GM23338 (cell line): ENCODE data around the gene MINK1. TPM values are rescaled to one million over a fixed set of nuclear protein-coding genes. Genes with fewer than 3 reads are reported as not detected.

Source experiments
- ATAC-seq: fragments of 200-7000 bp; cut with Tn5 transposase; 3 replicates; pipeline ENCODE4 v1.9.1; 2020
- DNase-seq: peaks from one replicate; pipeline ENCODE4 v3.0.0-alpha.2; 2015; ENCODE audit warnings: low spot score
- H2AFZ ChIP-seq: fragments of 200-600 bp; sonication (generic); 2 replicates; pipeline ENCODE4 v1.8.0; 2016; ENCODE audit warnings: antibody characterized with exemption, mild to moderate bottlenecking, moderate library complexity
- H3F3A ChIP-seq: fragments of 200-600 bp; sonication (generic); replicated peaks from 2 replicates; pipeline ENCODE4 v1.8.0; 2017; ENCODE audit warnings: antibody characterized with exemption, mixed run types, low read depth
- H3K27ac ChIP-seq: fragments of 200-600 bp; sonication (generic); 2 replicates; pipeline ENCODE4 v1.6.1; 2016; ENCODE audit warnings: low read depth
- H3K27me3 ChIP-seq: fragments of 200-600 bp; sonication (generic); 2 replicates; pipeline ENCODE4 v1.8.0; 2016; ENCODE audit warnings: mild to moderate bottlenecking, mixed run types, moderate library complexity; ENCODE audit not compliant: insufficient read depth
- H3K36me3 ChIP-seq: fragments of 200-600 bp; sonication (generic); 2 replicates; pipeline ENCODE4 v1.8.0; 2016; ENCODE audit warnings: mild to moderate bottlenecking; ENCODE audit not compliant: insufficient read depth
- H3K4me1 ChIP-seq: fragments of 200-600 bp; sonication (generic); 2 replicates; pipeline ENCODE4 v1.8.0; 2016; ENCODE audit warnings: mild to moderate bottlenecking, moderate library complexity; ENCODE audit not compliant: insufficient read depth
- H3K4me2 ChIP-seq: fragments of 200-600 bp; sonication (generic); 2 replicates; pipeline ENCODE4 v1.7.1; 2017; ENCODE audit warnings: mixed run types
- H3K4me3 ChIP-seq: fragments of 200-600 bp; sonication (generic); 2 replicates; pipeline ENCODE4 v1.6.1; 2016; ENCODE audit warnings: mixed run types
- H3K79me2 ChIP-seq: fragments of 200-600 bp; sonication (generic); replicated peaks from 2 replicates; pipeline ENCODE4 v1.8.0; 2017; ENCODE audit warnings: mild to moderate bottlenecking; ENCODE audit not compliant: insufficient read depth
- H3K9me2 ChIP-seq: fragments of 200-600 bp; sonication (generic); 2 replicates; pipeline ENCODE4 v1.8.0; 2017; ENCODE audit not compliant: insufficient read depth
- H4K20me1 ChIP-seq: fragments of 200-600 bp; sonication (generic); replicated peaks from 2 replicates; pipeline ENCODE4 v1.8.0; 2017; ENCODE audit warnings: mild to moderate bottlenecking; ENCODE audit not compliant: insufficient read depth
- H3K27ac Mint-ChIP-seq: 2 replicates; pipeline ENCODE4 v1.8.0; 2020; ENCODE audit warnings: inconsistent platforms, mild to moderate bottlenecking, moderate library complexity, mixed read lengths
- H3K27me3 Mint-ChIP-seq: 3 replicates; pipeline ENCODE4 v1.8.0; 2022; ENCODE audit warnings: low read depth, mild to moderate bottlenecking, moderate library complexity, mixed read lengths, inconsistent platforms; ENCODE audit not compliant: insufficient read depth, poor library complexity
- H3K36me3 Mint-ChIP-seq: 3 replicates; pipeline ENCODE4 v1.8.0; 2021; ENCODE audit warnings: low read depth, mild to moderate bottlenecking, inconsistent platforms, moderate library complexity, mixed read lengths
- H3K4me1 Mint-ChIP-seq: 3 replicates; pipeline ENCODE4 v1.8.0; 2020; ENCODE audit warnings: mild to moderate bottlenecking, inconsistent platforms, mixed read lengths
- H3K4me3 Mint-ChIP-seq: 3 replicates; pipeline ENCODE4 v1.8.0; 2021; ENCODE audit warnings: moderate library complexity, mild to moderate bottlenecking, inconsistent platforms, mixed read lengths
- H3K9me3 Mint-ChIP-seq: 3 replicates; pipeline ENCODE4 v1.8.0; 2020; ENCODE audit warnings: moderate library complexity, mild to moderate bottlenecking, inconsistent platforms, mixed read lengths
- CREB1 ChIP-seq: fragments of 250-450 bp; sonication (Bioruptor Pico); IDR thresholded peaks from 2 replicates; pipeline ENCODE4 v1.5.0; 2020; ENCODE audit warnings: low read depth, mild to moderate bottlenecking, moderate library complexity
- JUNB ChIP-seq: IDR thresholded peaks from one replicate; pipeline ENCODE4 v1.6.1; 2016; ENCODE audit warnings: antibody characterized with exemption; ENCODE audit not compliant: unreplicated experiment
- POLR2AphosphoS5 ChIP-seq: IDR thresholded peaks from 2 replicates; pipeline ENCODE4 v1.6.1; 2016; ENCODE audit warnings: antibody characterized with exemption, low read depth
- REST ChIP-seq: IDR thresholded peaks from one replicate; pipeline ENCODE4 v1.6.1; 2018; ENCODE audit warnings: antibody characterized with exemption; ENCODE audit not compliant: unreplicated experiment
- ZNF331 ChIP-seq: fragments of 250-450 bp; sonication (Bioruptor Pico); IDR thresholded peaks from 2 replicates; pipeline ENCODE4 v1.5.0; 2020; ENCODE audit warnings: low read depth, mild to moderate bottlenecking, moderate library complexity
- ZNF462 ChIP-seq: fragments of 250-450 bp; sonication (Bioruptor Pico); IDR thresholded peaks from 2 replicates; pipeline ENCODE4 v1.5.0; 2020; ENCODE audit warnings: mild to moderate bottlenecking, moderate library complexity
- polyA plus RNA-seq: library from polyadenylated mRNA; unstranded; fragments of >200 nt; fragmentation: Nextera tagmentation; extraction: Ambion mirVana; gene quantifications from 2 replicates; pipeline ENCODE4 v1.2.1, GENCODE V29; 2016
- total RNA-seq: library from RNA; depleted of rRNA; stranded (reverse); fragments of >200 nt; shearing (Covaris generic); gene quantifications from 2 replicates; pipeline ENCODE4 v1.2.3, GENCODE V29; 2014
- TF ChIP-seq, protein P1 (sequence below), 2 experiments: fragments of 200-600 bp in 1 of 2; sonication (generic) in 1 of 2; conservative IDR thresholded peaks; 2 replicates each; pipeline versions ENCODE4 v1.5.1 to v1.6.1; 2016 to 2017; ENCODE audit warnings: antibody characterized with exemption in 2 of 2, low read depth in 2 of 2, mild to moderate bottlenecking in 2 of 2, moderate library complexity in 1 of 2

The MINK1 gene
- total and polyA plus RNA-seq, 2 experiments from 2014 or later, result 17.3 to 54.9 TPM

DNA sequence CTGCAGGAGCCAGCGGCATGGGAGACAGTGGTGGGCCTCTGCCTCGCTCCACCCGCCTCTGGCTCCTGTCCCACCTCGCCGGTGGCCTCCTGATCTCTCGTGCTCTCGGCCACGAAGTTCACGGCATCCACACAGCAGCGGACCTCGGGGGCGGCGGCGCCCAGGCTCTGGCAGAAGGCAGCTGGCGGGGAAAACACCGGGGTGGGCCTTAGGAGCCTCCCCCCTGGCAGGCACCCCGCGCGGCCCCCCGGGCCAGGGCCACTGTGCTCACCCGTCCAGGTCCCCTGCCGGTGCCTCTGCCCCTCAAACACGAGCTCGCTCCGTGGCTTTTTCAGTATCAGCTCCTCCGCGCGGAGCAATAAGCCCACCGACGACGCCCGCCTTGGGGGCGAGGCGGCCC, 65.8 kb downstream of the MINK1 start (continued):
- TF ChIP-seq ZNF462 (CRISPR knock-in tag) (no peak), ZNF331 (CRISPR knock-in tag) (no peak), POLR2AphosphoS5 (no peak)
- TF ChIP-seq, protein P1, sequence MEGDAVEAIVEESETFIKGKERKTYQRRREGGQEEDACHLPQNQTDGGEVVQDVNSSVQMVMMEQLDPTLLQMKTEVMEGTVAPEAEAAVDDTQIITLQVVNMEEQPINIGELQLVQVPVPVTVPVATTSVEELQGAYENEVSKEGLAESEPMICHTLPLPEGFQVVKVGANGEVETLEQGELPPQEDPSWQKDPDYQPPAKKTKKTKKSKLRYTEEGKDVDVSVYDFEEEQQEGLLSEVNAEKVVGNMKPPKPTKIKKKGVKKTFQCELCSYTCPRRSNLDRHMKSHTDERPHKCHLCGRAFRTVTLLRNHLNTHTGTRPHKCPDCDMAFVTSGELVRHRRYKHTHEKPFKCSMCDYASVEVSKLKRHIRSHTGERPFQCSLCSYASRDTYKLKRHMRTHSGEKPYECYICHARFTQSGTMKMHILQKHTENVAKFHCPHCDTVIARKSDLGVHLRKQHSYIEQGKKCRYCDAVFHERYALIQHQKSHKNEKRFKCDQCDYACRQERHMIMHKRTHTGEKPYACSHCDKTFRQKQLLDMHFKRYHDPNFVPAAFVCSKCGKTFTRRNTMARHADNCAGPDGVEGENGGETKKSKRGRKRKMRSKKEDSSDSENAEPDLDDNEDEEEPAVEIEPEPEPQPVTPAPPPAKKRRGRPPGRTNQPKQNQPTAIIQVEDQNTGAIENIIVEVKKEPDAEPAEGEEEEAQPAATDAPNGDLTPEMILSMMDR (conservative IDR thresholded peaks at IDR 0.05; ENCODE audit: low read depth in 2 of 2), result no peak

DNA sequence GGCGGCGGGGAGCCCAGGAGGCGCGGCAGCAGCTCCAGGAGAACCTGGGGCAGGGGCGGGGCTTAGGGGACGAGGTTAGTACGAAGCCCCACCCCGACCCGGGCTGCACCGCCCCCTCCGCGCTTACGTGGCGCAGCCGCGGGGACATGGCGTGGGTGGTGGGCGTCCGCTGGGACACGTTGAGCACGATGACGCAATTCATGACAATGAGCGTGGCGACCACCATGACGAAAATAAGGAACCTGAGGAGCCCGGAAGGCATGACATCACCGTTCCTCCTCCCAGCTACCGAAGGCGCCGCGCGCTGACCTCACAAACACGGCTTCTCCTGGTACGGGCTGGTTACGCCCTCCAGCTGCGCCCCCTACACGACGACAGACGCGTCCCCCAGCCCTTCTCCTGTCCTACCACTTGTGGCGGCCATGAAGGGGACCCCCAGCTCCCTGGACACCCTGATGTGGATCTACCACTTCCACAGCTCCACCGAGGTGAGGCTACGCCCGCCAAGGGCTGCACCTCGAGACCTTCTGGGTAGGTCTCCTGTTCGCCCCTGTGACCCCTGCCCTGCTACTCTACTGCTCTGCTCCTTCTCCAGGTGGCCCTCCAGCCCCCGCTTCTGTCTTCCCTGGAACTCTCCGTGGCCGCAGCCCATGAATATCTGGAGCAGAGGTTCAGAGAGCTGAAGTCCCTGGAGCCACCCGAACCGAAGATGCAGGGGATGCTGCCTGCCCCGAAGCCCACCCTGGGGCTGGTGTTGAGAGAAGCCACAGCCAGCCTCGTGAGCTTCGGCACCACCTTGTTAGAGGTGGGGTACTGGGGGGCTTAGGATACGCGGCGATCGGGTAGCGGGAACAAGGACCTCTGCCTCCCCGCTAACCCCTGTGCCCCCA, 66.4 kb downstream of the MINK1 start, which contains the start of gene C17orf107:
Gene C17orf107 (plus strand): TSS at position 196 of the 890 bp plus-strand sequence. CDS start 227 bp downstream, at position 423.
- Histone ChIP-seq H4K20me1 (no peaks in the 10 kb centered on the region), H3K4me1 (0 out of 2 replicates have a peak, but pooled peaks cover 5% of the 10 kb centered on the region), H3K4me2 (peak within 1 kb of the TSS; percentile 95), H3K79me2 (no peaks in the 10 kb centered on the region), H3K9me2 (no peaks in the 10 kb centered on the region), H3F3A (peaks cover 37% of the 10 kb centered on the region), H3K27me3 (peaks cover 9% of the 10 kb centered on the region), H2AFZ (peak within 1 kb of the TSS; percentile 87), H3K4me3 (peak within 1 kb of the TSS; percentile 77), H3K36me3 (no peaks in the 10 kb centered on the region; the same call in 1 of the 2 replicates), H3K27ac (no peak within 1 kb of the TSS)
- Mint-ChIP-seq H3K4me3 (peak within 1 kb of the TSS; percentile 85), H3K27me3 (peaks cover 33% of the 10 kb centered on the region), H3K36me3 (peaks cover 14% of the 10 kb centered on the region; the same call in 2 of the 3 replicates), H3K4me1 (peaks cover 26% of the 10 kb centered on the region), H3K27ac (peak within 1 kb of the TSS; percentile 90), H3K9me3 (no peaks in the 10 kb centered on the region)
- TF ChIP-seq JUNB, result no peak
- TF ChIP-seq REST, result no peak
- TF ChIP-seq, protein P1 (conservative IDR thresholded peaks at IDR 0.05; ENCODE audit: low read depth in 2 of 2), result peak in 1 of 2 experiments; percentile 21; a peak in 2 of 4 replicates
- TF ChIP-seq CREB1, result peak; percentile 92
- peak; percentile 49 for ATAC-seq
- peak; percentile 92 for DNase-seq
